HepG2 (cell line): ENCODE data around the gene TMEM233. TPM values are rescaled to one million over a fixed set of nuclear protein-coding genes. Genes with fewer than 3 reads are reported as not detected.

Experiments
- ATAC-seq: fragments of 200-7000 bp; cut with Tn5 transposase; 3 replicates; pipeline ENCODE4 v1.9.1; 2020; ENCODE audit warnings: mild to moderate bottlenecking, moderate library complexity
- BruUV-seq: library from RNA; stranded (reverse); fragments of 400-500 nt; replicated peaks from 2 replicates; lab custom pipeline; 2021; lab: Mats Ljungman, UMichigan
- CTCF ChIA-PET: fragments of 300-600 bp; formaldehyde crosslinking; extraction: SDS; loops from one replicate; lab custom pipeline; 2021; ENCODE audit warnings: low total read pairs, inconsistent platforms, low intra/inter-chr PET ratio; lab: Yijun Ruan, JAX
- POLR2A ChIA-PET: fragments of 350-600 bp; sonication (Branson Sonifier 250); formaldehyde crosslinking; loops from one replicate; lab custom pipeline; 2020; ENCODE audit warnings: antibody characterized with exemption, inconsistent platforms; lab: Yijun Ruan, JAX
- DNase-seq: peaks from one replicate; pipeline ENCODE4 v3.0.0-alpha.2; 2015; ENCODE audit warnings: low spot score
- FAIRE-seq: peaks from 3 replicates; lab custom pipeline; 2011; peaks lifted over from hg19 to GRCh38; lab: Jason Lieb, UNC
- H2AFZ ChIP-seq: one replicate; pipeline ENCODE4 v1.6.1; 2011; ENCODE audit warnings: low read length, inconsistent platforms
- H3K27ac ChIP-seq: fragments of 300-600 bp; 3 replicates; pipeline ENCODE4 v1.8.0; 2011; ENCODE audit warnings: mixed run types, mild to moderate bottlenecking, mixed read lengths, low read length, inconsistent platforms; ENCODE audit not compliant: insufficient read depth; ENCODE audit errors: extremely low read length
- H3K27me3 ChIP-seq, 2 experiments: fragments of 200-600 bp in 1 of 2; 2 replicates in 1 of 2; 3 replicates in 1 of 2; pipeline versions ENCODE4 v1.6.0 to v1.8.0; 2011; ENCODE audit warnings: low read length in 2 of 2, mild to moderate bottlenecking in 2 of 2, moderate library complexity in 2 of 2, inconsistent platforms in 1 of 2; ENCODE audit not compliant: insufficient read depth in 2 of 2, control insufficient read depth in 1 of 2
- H3K36me3 ChIP-seq, 2 experiments: fragments of 200-600 bp in 1 of 2; replicated peaks in 1 of 2; 2 replicates in 1 of 2; 3 replicates in 1 of 2; pipeline versions ENCODE4 v1.5.1 to v1.8.0; 2011; ENCODE audit warnings: low read length in 2 of 2, inconsistent platforms in 1 of 2; ENCODE audit not compliant: insufficient read depth in 2 of 2, control insufficient read depth in 1 of 2
- H3K4me1 ChIP-seq: 2 replicates; pipeline ENCODE4 v1.5.1; 2012; ENCODE audit warnings: low read length, inconsistent platforms; ENCODE audit not compliant: insufficient read depth
- H3K4me2 ChIP-seq: 2 replicates; pipeline ENCODE4 v1.6.0; 2011; ENCODE audit warnings: low read depth, low read length, inconsistent platforms
- H3K4me3 ChIP-seq, 3 experiments: fragments of 200-600 bp in 1 of 3; sonication (generic), shearing (Covaris generic) in 1 of 3; replicated peaks in 1 of 3; 2 replicates each; pipeline ENCODE4 v1.5.1; 2011 to 2016; ENCODE audit warnings: low read length in 3 of 3, inconsistent platforms in 2 of 3, low read depth in 2 of 3, mild to moderate bottlenecking in 2 of 3, control low read depth in 1 of 3, mixed read lengths in 1 of 3; ENCODE audit not compliant: insufficient read depth in 1 of 3
- H3K79me2 ChIP-seq: one replicate; pipeline ENCODE4 v1.6.1; 2011; ENCODE audit warnings: low read length, inconsistent platforms; ENCODE audit not compliant: insufficient read depth
- H3K9ac ChIP-seq: 2 replicates; pipeline ENCODE4 v1.6.0; 2011; ENCODE audit warnings: mild to moderate bottlenecking, low read depth, low read length, inconsistent platforms; ENCODE audit not compliant: insufficient read depth
- H3K9me3 ChIP-seq: 2 replicates; pipeline ENCODE4 v1.5.1; 2012; ENCODE audit warnings: mild to moderate bottlenecking, low read length
- H4K20me1 ChIP-seq: 2 replicates; pipeline ENCODE4 v1.6.0; 2011; ENCODE audit warnings: inconsistent platforms, mild to moderate bottlenecking, low read length, moderate library complexity; ENCODE audit not compliant: insufficient read depth
- AHR ChIP-seq: IDR thresholded peaks from 2 replicates; pipeline ENCODE4 v1.6.1; 2018; ENCODE audit warnings: missing genetic modification reagents, missing compliant biosample characterization
- EED ChIP-seq: sonication (generic); formaldehyde crosslinking; IDR thresholded peaks from 2 replicates; pipeline ENCODE4 v1.5.0; 2020; ENCODE audit warnings: mild to moderate bottlenecking, missing genetic modification reagents
- IKZF1 ChIP-seq: fragments of 450-650 bp; IDR thresholded peaks from 2 replicates; pipeline ENCODE4 v1.7.1; 2016
- KDM6A ChIP-seq: IDR thresholded peaks from 2 replicates; pipeline ENCODE4 v1.6.1; 2016; ENCODE audit warnings: low read depth
- MATR3 ChIP-seq: sonication (generic); formaldehyde crosslinking; IDR thresholded peaks from 2 replicates; pipeline ENCODE4 v1.4.0; 2020; ENCODE audit warnings: missing genetic modification reagents
- NR2F6 ChIP-seq, 2 experiments: IDR thresholded peaks; 2 replicates each; pipeline ENCODE4 v1.6.1; 2016; ENCODE audit warnings: antibody characterized with exemption in 1 of 2, mild to moderate bottlenecking in 1 of 2
- ZNF616 ChIP-seq: sonication (generic); formaldehyde crosslinking; IDR thresholded peaks from 2 replicates; pipeline ENCODE4 v1.5.0; 2020; ENCODE audit warnings: low read depth, mild to moderate bottlenecking, missing genetic modification reagents
- WGBS: methylation state at CpG from one replicate; pipeline ENCODE4 v1.1.6; 2017; ENCODE audit warnings: low lambda C conversion rate; 5-methylcytosine and 5-hydroxymethylcytosine counted together
- in situ Hi-C: cut with HindIII; loops from 2 replicates; pipeline ENCODE4 v1.10.0; 2017; ENCODE audit warnings: low pct_unique_long_range_greater_than_20kb; ENCODE audit not compliant: extremely low pct_ligation_motif_present
- intact Hi-C: fragments of 100-400 bp; cut with micrococcal nuclease; formaldehyde crosslinking; loops from one replicate; pipeline ENCODE4 v1.10.0; 2022; ENCODE audit not compliant: unreplicated experiment
- polyA plus RNA-seq, 8 experiments: library from polyadenylated mRNA; depleted of rRNA in 3 of 8; stranded (reverse) in 7 of 8; unstranded in 1 of 8; fragments of >200 nt; fragmentation: Illumina TruSeq in 4 of 8; extraction: Trizol in 4 of 8; gene quantifications; 2 replicates each; pipeline versions ENCODE4 v1.2.1 to v1.2.3, GENCODE V29; 2011 to 2016; ENCODE audit warnings: low read depth in 4 of 8, missing spikeins in 1 of 8, mixed read lengths in 1 of 8; ENCODE audit not compliant: insufficient read depth in 1 of 8
- total RNA-seq, 5 experiments: library from RNA; depleted of rRNA; stranded (reverse); fragments of >200 nt; fragmentation: Illumina TruSeq; extraction: Trizol; gene quantifications; 2 replicates each; pipeline ENCODE4 v1.2.3, GENCODE V29; 2016; ENCODE audit warnings: low read depth in 1 of 5
- TF ChIP-seq, protein P1 (sequence below): sonication (generic); formaldehyde crosslinking; IDR thresholded peaks from 2 replicates; pipeline ENCODE4 v1.5.0; 2020; ENCODE audit warnings: mild to moderate bottlenecking, missing genetic modification reagents, moderate library complexity
- TF ChIP-seq, protein P2 (sequence below): sonication (generic); formaldehyde crosslinking; IDR thresholded peaks from 2 replicates; pipeline ENCODE4 v1.5.1; 2020; ENCODE audit warnings: missing genetic modification reagents, mild to moderate bottlenecking, borderline replicate concordance
- TF ChIP-seq, protein P3 (sequence below): sonication (generic); formaldehyde crosslinking; IDR thresholded peaks from 2 replicates; pipeline ENCODE4 v1.4.0; 2020; ENCODE audit warnings: missing genetic modification reagents

The TMEM233 gene
- total and polyA plus RNA-seq, 2 of the 13 experiments (the other 11 are each of a cell fraction or from before 2014, with no cell fraction given) = 0.03 TPM; not detected in 1

GRCh38 chr12:119676573-119676972 lies 83.0 kb downstream of the TMEM233 start:
- FAIRE-seq (no peak), ATAC-seq (peak; percentile 50), DNase-seq (no peak)
- Histone ChIP-seq H3K4me2 (no peak overlapping the region), H3K9me3 (no peaks in the 10 kb centered on the region), H3K9ac (no peak overlapping the region), H3K79me2 (no peaks in the 10 kb centered on the region), H3K27ac (no peak overlapping the region), H3K4me1 (peaks cover 35% of the 10 kb centered on the region), H3K36me3 (peaks cover 44 to 94% of the 10 kb centered on the region in 2 experiments), H3K27me3 (no peaks in the 10 kb centered on the region), H2AFZ (no peak overlapping the region), H4K20me1 (0 out of 2 replicates have a peak, but pooled peaks cover 2% of the 10 kb centered on the region), H3K4me3 (no peak overlapping the region)
- POLR2A ChIA-PET = no interaction called here
- TF ChIP-seq NR2F6 (IDR thresholded peaks at IDR 0.05) (no peak), NR2F6 (CRISPR knock-in tag; IDR thresholded peaks at IDR 0.05) (no peak)
- TF ChIP-seq, protein P1, sequence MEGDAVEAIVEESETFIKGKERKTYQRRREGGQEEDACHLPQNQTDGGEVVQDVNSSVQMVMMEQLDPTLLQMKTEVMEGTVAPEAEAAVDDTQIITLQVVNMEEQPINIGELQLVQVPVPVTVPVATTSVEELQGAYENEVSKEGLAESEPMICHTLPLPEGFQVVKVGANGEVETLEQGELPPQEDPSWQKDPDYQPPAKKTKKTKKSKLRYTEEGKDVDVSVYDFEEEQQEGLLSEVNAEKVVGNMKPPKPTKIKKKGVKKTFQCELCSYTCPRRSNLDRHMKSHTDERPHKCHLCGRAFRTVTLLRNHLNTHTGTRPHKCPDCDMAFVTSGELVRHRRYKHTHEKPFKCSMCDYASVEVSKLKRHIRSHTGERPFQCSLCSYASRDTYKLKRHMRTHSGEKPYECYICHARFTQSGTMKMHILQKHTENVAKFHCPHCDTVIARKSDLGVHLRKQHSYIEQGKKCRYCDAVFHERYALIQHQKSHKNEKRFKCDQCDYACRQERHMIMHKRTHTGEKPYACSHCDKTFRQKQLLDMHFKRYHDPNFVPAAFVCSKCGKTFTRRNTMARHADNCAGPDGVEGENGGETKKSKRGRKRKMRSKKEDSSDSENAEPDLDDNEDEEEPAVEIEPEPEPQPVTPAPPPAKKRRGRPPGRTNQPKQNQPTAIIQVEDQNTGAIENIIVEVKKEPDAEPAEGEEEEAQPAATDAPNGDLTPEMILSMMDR (CRISPR knock-in tag) = peak; percentile 29; the same call in 1 of the 2 replicates
- intact Hi-C loops (no loop called here), in situ Hi-C loops (no loop called here)
- CTCF ChIA-PET = no interaction called here
- 95% methylated on average over 13 of the region's 13 CpGs for WGBS
- no TSS peak for BruUV-seq

GRCh38 chr12:119678459-119678858 lies 84.9 kb downstream of the TMEM233 start:
- Histone ChIP-seq H4K20me1 (0 out of 2 replicates have a peak, but pooled peaks cover 2% of the 10 kb centered on the region), H3K27me3 (no peaks in the 10 kb centered on the region), H3K36me3 (peaks cover 36 to 76% of the 10 kb centered on the region in 2 experiments), H3K4me3 (no peak overlapping the region), H2AFZ (no peak overlapping the region), H3K27ac (no peak overlapping the region), H3K4me2 (no peak overlapping the region), H3K9ac (no peak overlapping the region), H3K4me1 (peaks cover 54% of the 10 kb centered on the region), H3K9me3 (no peaks in the 10 kb centered on the region), H3K79me2 (no peaks in the 10 kb centered on the region)
- WGBS = 95% methylated on average over 7 of the region's 7 CpGs
- intact Hi-C loops (no loop called here), in situ Hi-C loops (no loop called here)
- ChIA-PET CTCF (no interaction called here), POLR2A (no interaction called here)
- ATAC-seq = no peak
- no peak for FAIRE-seq
- BruUV-seq = TSS peak; percentile 5
- DNase-seq = no peak
- no peak for TF ChIP-seq AHR (CRISPR knock-in tag)
- no peak for TF ChIP-seq IKZF1
- TF ChIP-seq, protein P2, sequence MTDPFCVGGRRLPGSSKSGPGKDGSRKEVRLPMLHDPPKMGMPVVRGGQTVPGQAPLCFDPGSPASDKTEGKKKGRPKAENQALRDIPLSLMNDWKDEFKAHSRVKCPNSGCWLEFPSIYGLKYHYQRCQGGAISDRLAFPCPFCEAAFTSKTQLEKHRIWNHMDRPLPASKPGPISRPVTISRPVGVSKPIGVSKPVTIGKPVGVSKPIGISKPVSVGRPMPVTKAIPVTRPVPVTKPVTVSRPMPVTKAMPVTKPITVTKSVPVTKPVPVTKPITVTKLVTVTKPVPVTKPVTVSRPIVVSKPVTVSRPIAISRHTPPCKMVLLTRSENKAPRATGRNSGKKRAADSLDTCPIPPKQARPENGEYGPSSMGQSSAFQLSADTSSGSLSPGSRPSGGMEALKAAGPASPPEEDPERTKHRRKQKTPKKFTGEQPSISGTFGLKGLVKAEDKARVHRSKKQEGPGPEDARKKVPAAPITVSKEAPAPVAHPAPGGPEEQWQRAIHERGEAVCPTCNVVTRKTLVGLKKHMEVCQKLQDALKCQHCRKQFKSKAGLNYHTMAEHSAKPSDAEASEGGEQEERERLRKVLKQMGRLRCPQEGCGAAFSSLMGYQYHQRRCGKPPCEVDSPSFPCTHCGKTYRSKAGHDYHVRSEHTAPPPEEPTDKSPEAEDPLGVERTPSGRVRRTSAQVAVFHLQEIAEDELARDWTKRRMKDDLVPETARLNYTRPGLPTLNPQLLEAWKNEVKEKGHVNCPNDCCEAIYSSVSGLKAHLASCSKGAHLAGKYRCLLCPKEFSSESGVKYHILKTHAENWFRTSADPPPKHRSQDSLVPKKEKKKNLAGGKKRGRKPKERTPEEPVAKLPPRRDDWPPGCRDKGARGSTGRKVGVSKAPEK (CRISPR knock-in tag) = no peak
- no peak for TF ChIP-seq ZNF616 (CRISPR knock-in tag)
- TF ChIP-seq EED (CRISPR knock-in tag) = no peak
- TF ChIP-seq KDM6A (CRISPR knock-in tag) = no peak
- TF ChIP-seq MATR3 (CRISPR knock-in tag) = no peak
- TF ChIP-seq, protein P3, sequence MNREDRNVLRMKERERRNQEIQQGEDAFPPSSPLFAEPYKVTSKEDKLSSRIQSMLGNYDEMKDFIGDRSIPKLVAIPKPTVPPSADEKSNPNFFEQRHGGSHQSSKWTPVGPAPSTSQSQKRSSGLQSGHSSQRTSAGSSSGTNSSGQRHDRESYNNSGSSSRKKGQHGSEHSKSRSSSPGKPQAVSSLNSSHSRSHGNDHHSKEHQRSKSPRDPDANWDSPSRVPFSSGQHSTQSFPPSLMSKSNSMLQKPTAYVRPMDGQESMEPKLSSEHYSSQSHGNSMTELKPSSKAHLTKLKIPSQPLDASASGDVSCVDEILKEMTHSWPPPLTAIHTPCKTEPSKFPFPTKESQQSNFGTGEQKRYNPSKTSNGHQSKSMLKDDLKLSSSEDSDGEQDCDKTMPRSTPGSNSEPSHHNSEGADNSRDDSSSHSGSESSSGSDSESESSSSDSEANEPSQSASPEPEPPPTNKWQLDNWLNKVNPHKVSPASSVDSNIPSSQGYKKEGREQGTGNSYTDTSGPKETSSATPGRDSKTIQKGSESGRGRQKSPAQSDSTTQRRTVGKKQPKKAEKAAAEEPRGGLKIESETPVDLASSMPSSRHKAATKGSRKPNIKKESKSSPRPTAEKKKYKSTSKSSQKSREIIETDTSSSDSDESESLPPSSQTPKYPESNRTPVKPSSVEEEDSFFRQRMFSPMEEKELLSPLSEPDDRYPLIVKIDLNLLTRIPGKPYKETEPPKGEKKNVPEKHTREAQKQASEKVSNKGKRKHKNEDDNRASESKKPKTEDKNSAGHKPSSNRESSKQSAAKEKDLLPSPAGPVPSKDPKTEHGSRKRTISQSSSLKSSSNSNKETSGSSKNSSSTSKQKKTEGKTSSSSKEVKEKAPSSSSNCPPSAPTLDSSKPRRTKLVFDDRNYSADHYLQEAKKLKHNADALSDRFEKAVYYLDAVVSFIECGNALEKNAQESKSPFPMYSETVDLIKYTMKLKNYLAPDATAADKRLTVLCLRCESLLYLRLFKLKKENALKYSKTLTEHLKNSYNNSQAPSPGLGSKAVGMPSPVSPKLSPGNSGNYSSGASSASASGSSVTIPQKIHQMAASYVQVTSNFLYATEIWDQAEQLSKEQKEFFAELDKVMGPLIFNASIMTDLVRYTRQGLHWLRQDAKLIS (CRISPR knock-in tag) = no peak
